ENCODE measurements around the gene SP140.

The SP140 gene

GRCh38 chr2:230296917-230297316 lies 71.4 kb downstream of the SP140 start:
- no peak overlapping the region for H3K4me2 ChIP-seq (ENCODE audit: low read length)
- H3K4me1 ChIP-seq (ENCODE audit: control insufficient read depth in 1 of 2, insufficient read depth in 2 of 2, low read length in 2 of 2), result no peaks in the 10 kb centered on the region

GRCh38 chr2:230299618-230300017 lies 74.1 kb downstream of the SP140 start:
- no peak overlapping the region for H2BK12ac ChIP-seq (ENCODE audit: low read length)
- no peak overlapping the region for H4K12ac ChIP-seq (ENCODE audit: low read depth, low read length)
- peaks cover 1% of the 10 kb centered on the region for H3K9me3 ChIP-seq (ENCODE audit: insufficient read depth, low read depth, low read length)
- H3K23ac ChIP-seq (ENCODE audit: low read length), result no peak overlapping the region
- H3K36me3 ChIP-seq (ENCODE audit: control insufficient read depth in 1 of 2, insufficient read depth in 2 of 2, low read length in 2 of 2), result no peaks in the 10 kb centered on the region
- H3K27me3 ChIP-seq (ENCODE audit: insufficient read depth, low read length), result no peaks in the 10 kb centered on the region
- no peak overlapping the region for H3K4me2 ChIP-seq (ENCODE audit: low read length)
- no peak overlapping the region for H3K4me3 ChIP-seq (ENCODE audit: low read depth, low read length)
- H3K79me1 ChIP-seq (ENCODE audit: low read length), result no peaks in the 10 kb centered on the region
- no peak overlapping the region for H2AK5ac ChIP-seq (ENCODE audit: low read length)
- no peak overlapping the region for H3K27ac ChIP-seq (ENCODE audit: low read depth, low read length)
- no peak overlapping the region for H3K18ac ChIP-seq (ENCODE audit: low read length)
- no peak overlapping the region for H3K4ac ChIP-seq (ENCODE audit: low read depth, low read length)
- H4K91ac ChIP-seq (ENCODE audit: low read depth, low read length), result no peak overlapping the region
- H4K8ac ChIP-seq (ENCODE audit: low read depth, low read length), result no peak overlapping the region
- WGBS (ENCODE audit: extremely low coverage, insufficient coverage, insufficient read length), result no CpG with 5 or more reads among the region's 2 CpGs
- H2BK120ac ChIP-seq (ENCODE audit: insufficient read depth, low read length, poor library complexity), result no peak overlapping the region
- H3K14ac ChIP-seq (ENCODE audit: low read length), result no peak overlapping the region
- H3K79me2 ChIP-seq (ENCODE audit: control insufficient read depth, insufficient read depth, low read length, poor library complexity), result no peaks in the 10 kb centered on the region
- no peak overlapping the region for H2BK5ac ChIP-seq (ENCODE audit: low read depth, low read length, poor library complexity)
- H3K4me1 ChIP-seq (ENCODE audit: control insufficient read depth in 1 of 2, insufficient read depth in 2 of 2, low read length in 2 of 2), result no peaks in the 10 kb centered on the region
- DNase-seq, result no peak
- no peak overlapping the region for H2AFZ ChIP-seq (ENCODE audit: insufficient read depth, low read length, poor library complexity)
- H3K9ac ChIP-seq (ENCODE audit: low read length), result no peak overlapping the region

More at GRCh38 chr2:230296917-230297316, 71.4 kb downstream of the SP140 start:
- Histone ChIP-seq H3K4me3 (ENCODE audit: low read depth, low read length) (no peak overlapping the region), H4K8ac (ENCODE audit: low read depth, low read length) (no peak overlapping the region), H2BK12ac (ENCODE audit: low read length) (no peak overlapping the region), H3K18ac (ENCODE audit: low read length) (no peak overlapping the region), H4K12ac (ENCODE audit: low read depth, low read length) (no peak overlapping the region), H3K79me1 (ENCODE audit: low read length) (no peaks in the 10 kb centered on the region), H3K27ac (ENCODE audit: low read depth, low read length) (no peak overlapping the region), H3K79me2 (ENCODE audit: control insufficient read depth, insufficient read depth, low read length, poor library complexity) (no peaks in the 10 kb centered on the region), H3K14ac (ENCODE audit: low read length) (no peak overlapping the region), H3K9me3 (ENCODE audit: insufficient read depth, low read depth, low read length) (peaks cover 1% of the 10 kb centered on the region), H2BK5ac (ENCODE audit: low read depth, low read length, poor library complexity) (no peak overlapping the region), H2BK120ac (ENCODE audit: insufficient read depth, low read length, poor library complexity) (no peak overlapping the region), H4K91ac (ENCODE audit: low read depth, low read length) (no peak overlapping the region), H3K23ac (ENCODE audit: low read length) (no peak overlapping the region), H3K9ac (ENCODE audit: low read length) (no peak overlapping the region), H3K4ac (ENCODE audit: low read depth, low read length) (no peak overlapping the region), H3K36me3 (ENCODE audit: control insufficient read depth in 1 of 2, insufficient read depth in 2 of 2, low read length in 2 of 2) (no peaks in the 10 kb centered on the region), H3K27me3 (ENCODE audit: insufficient read depth, low read length) (no peaks in the 10 kb centered on the region), H2AK5ac (ENCODE audit: low read length) (no peak overlapping the region), H2AFZ (ENCODE audit: insufficient read depth, low read length, poor library complexity) (no peak overlapping the region)
- no peak for DNase-seq

- H2BK12ac ChIP-seq (ENCODE audit: low read length), result no peak overlapping the region
- no peak overlapping the region for H2AK5ac ChIP-seq (ENCODE audit: low read length)
- H3K4me2 ChIP-seq (ENCODE audit: low read length), result no peak overlapping the region
- no peaks in the 10 kb centered on the region for H3K36me3 ChIP-seq (ENCODE audit: control insufficient read depth in 1 of 2, insufficient read depth in 2 of 2, low read length in 2 of 2)
- H3K4me1 ChIP-seq (ENCODE audit: control insufficient read depth in 1 of 2, insufficient read depth in 2 of 2, low read length in 2 of 2), result no peaks in the 10 kb centered on the region
- no peak overlapping the region for H2BK120ac ChIP-seq (ENCODE audit: insufficient read depth, low read length, poor library complexity)
- no peak overlapping the region for H4K8ac ChIP-seq (ENCODE audit: low read depth, low read length)
- H2AFZ ChIP-seq (ENCODE audit: insufficient read depth, low read length, poor library complexity), result no peak overlapping the region
- DNase-seq, result no peak
- no peaks in the 10 kb centered on the region for H3K79me1 ChIP-seq (ENCODE audit: low read length)
- no peaks in the 10 kb centered on the region for H3K27me3 ChIP-seq (ENCODE audit: insufficient read depth, low read length)
- H3K9me3 ChIP-seq (ENCODE audit: insufficient read depth, low read depth, low read length), result peaks cover 13% of the 10 kb centered on the region
- H3K23ac ChIP-seq (ENCODE audit: low read length), result no peak overlapping the region
- no peak overlapping the region for H3K27ac ChIP-seq (ENCODE audit: low read depth, low read length)
- WGBS (ENCODE audit: extremely low coverage, insufficient coverage, insufficient read length), result no CpG with 5 or more reads among the region's 23 CpGs
- no peak overlapping the region for H3K4ac ChIP-seq (ENCODE audit: low read depth, low read length)
- no peak overlapping the region for H3K4me3 ChIP-seq (ENCODE audit: low read depth, low read length)
- H4K91ac ChIP-seq (ENCODE audit: low read depth, low read length), result no peak overlapping the region
- H3K14ac ChIP-seq (ENCODE audit: low read length), result no peak overlapping the region
- no peak overlapping the region for H3K9ac ChIP-seq (ENCODE audit: low read length)
- H3K18ac ChIP-seq (ENCODE audit: low read length), result no peak overlapping the region
- H2BK5ac ChIP-seq (ENCODE audit: low read depth, low read length, poor library complexity), result no peak overlapping the region
- H4K12ac ChIP-seq (ENCODE audit: low read depth, low read length), result no peak overlapping the region
- H3K79me2 ChIP-seq (ENCODE audit: control insufficient read depth, insufficient read depth, low read length, poor library complexity), result no peaks in the 10 kb centered on the region
These were observed 80.1 kb downstream of the SP140 start for GRCh38 chr2:230305416-230306275.

- H2BK120ac ChIP-seq (ENCODE audit: insufficient read depth, low read length, poor library complexity), result no peak overlapping the region
- no peak overlapping the region for H2AK5ac ChIP-seq (ENCODE audit: low read length)
- no peak for DNase-seq
- no peak overlapping the region for H2BK5ac ChIP-seq (ENCODE audit: low read depth, low read length, poor library complexity)
- H3K4me3 ChIP-seq (ENCODE audit: low read depth, low read length), result no peak overlapping the region
- no CpG with 5 or more reads among the region's 2 CpGs for WGBS (ENCODE audit: extremely low coverage, insufficient coverage, insufficient read length)
- no peak overlapping the region for H4K91ac ChIP-seq (ENCODE audit: low read depth, low read length)
- H3K9me3 ChIP-seq (ENCODE audit: insufficient read depth, low read depth, low read length), result peaks cover 13% of the 10 kb centered on the region
- H3K23ac ChIP-seq (ENCODE audit: low read length), result no peak overlapping the region
- no peak overlapping the region for H3K27ac ChIP-seq (ENCODE audit: low read depth, low read length)
- H3K4me1 ChIP-seq (ENCODE audit: control insufficient read depth in 1 of 2, insufficient read depth in 2 of 2, low read length in 2 of 2), result no peaks in the 10 kb centered on the region
- no peak overlapping the region for H3K4me2 ChIP-seq (ENCODE audit: low read length)
- no peaks in the 10 kb centered on the region for H3K27me3 ChIP-seq (ENCODE audit: insufficient read depth, low read length)
- H4K8ac ChIP-seq (ENCODE audit: low read depth, low read length), result no peak overlapping the region
- no peak overlapping the region for H3K4ac ChIP-seq (ENCODE audit: low read depth, low read length)
- H2BK12ac ChIP-seq (ENCODE audit: low read length), result no peak overlapping the region
- no peak overlapping the region for H2AFZ ChIP-seq (ENCODE audit: insufficient read depth, low read length, poor library complexity)
- no peaks in the 10 kb centered on the region for H3K79me1 ChIP-seq (ENCODE audit: low read length)
- H4K12ac ChIP-seq (ENCODE audit: low read depth, low read length), result no peak overlapping the region
- H3K18ac ChIP-seq (ENCODE audit: low read length), result no peak overlapping the region
- no peak overlapping the region for H3K9ac ChIP-seq (ENCODE audit: low read length)
- no peaks in the 10 kb centered on the region for H3K36me3 ChIP-seq (ENCODE audit: control insufficient read depth in 1 of 2, insufficient read depth in 2 of 2, low read length in 2 of 2)
- H3K14ac ChIP-seq (ENCODE audit: low read length), result no peak overlapping the region
- no peaks in the 10 kb centered on the region for H3K79me2 ChIP-seq (ENCODE audit: control insufficient read depth, insufficient read depth, low read length, poor library complexity)
These were observed 80.9 kb downstream of the SP140 start for GRCh38 chr2:230306474-230306873.

Measured in trophoblast cell (in vitro differentiated cells and primary cell).